ENCODE measurements around the gene DPYSL3.

Gene DPYSL3

DNA sequence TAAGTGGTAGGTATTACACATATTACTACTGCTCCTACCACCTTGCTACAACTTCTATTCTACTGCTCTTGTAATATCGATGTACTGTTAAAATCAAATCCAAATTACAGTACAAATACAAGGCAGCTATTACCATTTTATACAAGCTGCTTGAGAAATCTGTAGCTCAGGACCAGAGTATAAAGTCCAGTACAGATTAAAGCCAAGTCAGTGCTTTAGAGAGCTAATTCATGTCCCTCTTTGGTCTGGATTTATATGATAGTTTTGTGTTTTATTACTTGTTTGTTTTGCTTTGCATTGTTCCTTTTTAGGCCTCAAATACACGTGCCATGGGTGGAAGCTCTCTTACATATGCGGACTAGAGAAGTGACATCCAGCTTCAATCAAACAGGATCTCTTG lies 75.8 kb downstream of the DPYSL3 start:
- no peak for ATAC-seq

DNA sequence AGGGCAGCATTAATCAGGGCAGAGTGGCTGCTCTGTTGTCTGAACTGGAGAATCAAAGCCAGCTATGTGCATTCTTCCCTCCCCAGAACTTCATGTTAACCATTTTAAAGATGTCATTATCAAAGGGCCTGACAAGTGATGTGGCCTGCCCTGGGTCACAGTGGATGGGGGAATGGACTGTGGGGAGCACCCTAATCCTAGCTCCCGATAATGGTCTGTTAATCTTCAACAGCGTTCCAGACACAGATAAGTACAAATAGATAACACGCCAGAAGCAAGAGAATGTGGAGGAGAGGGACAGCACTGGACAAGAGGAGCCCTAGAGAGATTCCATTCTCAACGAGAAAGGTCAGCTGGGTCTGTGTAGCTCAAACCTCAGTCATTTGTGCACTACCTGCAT lies 77.5 kb downstream of the DPYSL3 start:
- ATAC-seq: no peak

DNA sequence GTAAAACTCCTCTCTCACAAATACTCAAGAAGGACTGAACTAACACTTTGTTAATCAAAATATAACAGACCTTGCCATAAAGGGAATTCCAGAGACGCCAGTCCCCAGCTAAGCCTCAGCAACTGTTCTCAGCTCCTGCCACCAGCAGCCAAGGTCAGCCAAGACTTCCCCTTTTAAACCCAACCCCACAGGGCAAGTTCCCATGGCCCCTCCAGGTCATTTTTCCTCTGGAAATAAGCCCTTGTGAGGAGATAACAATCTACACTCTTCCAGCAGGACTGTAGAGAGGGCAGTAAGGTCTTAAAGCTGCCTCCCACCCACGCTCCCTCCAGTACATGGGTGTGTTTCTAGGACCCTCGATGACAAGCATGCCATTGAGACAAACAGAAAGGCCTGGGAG lies 78.3 kb downstream of the DPYSL3 start:
- no peak for ATAC-seq

DNA sequence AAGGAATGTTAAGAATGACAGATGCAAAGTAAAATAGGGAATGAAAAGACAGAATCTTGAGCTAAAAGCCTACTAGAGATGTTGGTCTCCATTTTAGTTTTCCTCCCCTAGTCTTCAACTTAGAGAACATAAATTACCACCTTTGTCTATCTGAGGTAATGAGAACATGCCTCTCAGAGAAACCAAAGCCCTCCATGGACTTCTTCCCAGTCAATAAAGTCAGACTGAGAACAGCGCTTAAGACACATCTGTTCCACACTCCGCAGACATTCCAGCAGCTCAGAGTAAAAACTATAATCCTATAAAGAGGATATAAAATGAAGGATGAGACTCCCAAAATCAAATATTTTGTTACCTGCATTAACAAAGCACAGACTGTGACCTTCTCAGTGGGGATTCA lies 79.2 kb downstream of the DPYSL3 start:
- no peak for ATAC-seq

DNA sequence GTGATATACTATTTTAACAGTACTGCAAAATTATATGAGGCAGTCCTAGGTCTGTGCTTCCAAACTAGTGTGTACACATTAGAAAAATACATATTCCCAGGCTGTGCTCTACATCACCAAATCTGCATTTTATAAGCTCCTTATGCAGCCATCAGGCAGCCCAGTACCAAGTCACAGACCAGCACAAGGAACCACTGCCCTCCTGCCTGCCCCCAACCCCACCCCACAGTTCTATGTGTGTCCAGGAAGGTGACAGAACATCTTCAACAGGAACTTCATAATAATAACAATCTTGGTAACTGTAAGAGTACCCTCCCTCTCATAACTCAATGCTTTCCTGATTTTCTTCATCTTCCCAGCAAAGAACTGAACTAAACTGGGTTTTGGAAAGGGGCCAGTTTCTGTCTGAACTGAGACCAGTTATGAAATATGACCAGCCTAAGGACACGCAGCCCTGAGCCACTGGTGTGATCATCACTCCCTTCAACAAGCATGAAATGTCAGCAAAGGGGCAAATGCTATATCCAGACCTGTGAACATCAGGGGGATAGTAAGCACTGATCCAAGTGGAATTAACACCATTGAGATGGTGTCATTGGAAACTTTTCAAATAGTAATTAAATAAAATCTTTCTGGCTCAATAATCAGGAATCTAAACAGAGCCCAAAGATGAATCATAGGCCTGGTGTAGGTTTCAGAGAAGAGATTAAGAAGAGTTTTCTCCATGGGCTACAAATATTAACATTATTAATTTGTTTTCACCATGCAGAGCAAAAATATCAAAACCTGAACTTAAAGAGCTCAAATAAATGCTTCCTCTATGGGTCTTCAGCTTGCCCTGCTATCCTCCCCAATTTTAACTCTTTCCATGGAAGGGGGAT lies 82.1 kb downstream of the DPYSL3 start:
- no peak for ATAC-seq

DNA sequence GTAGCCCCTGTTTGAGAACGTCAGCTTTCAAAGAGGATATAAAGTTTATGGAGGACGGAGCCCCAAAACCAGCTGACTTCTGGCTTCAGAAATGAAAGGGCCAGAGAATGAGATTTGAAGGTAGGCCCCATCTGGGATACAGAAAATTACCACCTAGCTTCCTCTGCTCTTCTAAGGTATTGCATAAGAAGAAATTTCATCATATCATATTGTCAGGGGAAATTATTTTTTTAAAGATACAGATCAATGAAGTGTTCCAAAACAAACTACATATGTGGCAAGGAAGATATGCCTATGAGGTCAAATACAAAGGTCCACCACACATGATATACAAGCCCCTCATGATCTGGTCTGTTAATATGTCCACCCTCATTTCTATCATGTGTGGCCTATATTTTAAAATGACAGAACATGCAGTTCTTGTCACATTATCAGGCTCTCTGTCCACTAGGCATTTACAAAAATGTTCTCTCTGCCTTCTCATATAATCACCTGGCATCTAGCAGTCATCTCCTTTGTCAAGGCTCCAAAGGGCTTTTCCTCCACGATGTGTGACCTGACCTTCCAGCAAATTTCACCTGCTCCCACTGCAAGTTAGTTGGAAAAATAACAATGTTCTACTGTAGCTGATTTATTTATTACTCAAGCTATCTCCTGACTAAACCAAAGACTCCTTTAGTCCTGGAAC lies 83.1 kb downstream of the DPYSL3 start:
- ATAC-seq: no peak

DNA sequence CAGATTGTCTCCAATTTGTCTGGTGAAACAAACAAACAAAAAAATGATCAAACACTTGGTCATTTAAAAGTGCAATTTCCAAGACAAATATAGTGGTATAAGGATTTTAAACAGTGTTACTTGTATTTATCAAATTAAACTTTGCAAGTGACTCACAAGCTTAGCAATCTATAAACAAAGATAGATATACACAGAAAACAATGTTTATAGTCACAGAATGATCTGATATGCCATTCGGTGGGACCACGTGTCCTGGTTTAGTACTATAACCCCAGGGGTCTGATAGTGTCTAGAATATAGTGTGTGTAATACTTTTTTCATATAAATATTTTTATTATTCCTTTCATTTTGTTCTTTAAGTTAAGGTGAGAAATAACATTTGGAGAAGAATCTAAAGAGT lies 91.3 kb downstream of the DPYSL3 start:
- no peak for ATAC-seq

DNA sequence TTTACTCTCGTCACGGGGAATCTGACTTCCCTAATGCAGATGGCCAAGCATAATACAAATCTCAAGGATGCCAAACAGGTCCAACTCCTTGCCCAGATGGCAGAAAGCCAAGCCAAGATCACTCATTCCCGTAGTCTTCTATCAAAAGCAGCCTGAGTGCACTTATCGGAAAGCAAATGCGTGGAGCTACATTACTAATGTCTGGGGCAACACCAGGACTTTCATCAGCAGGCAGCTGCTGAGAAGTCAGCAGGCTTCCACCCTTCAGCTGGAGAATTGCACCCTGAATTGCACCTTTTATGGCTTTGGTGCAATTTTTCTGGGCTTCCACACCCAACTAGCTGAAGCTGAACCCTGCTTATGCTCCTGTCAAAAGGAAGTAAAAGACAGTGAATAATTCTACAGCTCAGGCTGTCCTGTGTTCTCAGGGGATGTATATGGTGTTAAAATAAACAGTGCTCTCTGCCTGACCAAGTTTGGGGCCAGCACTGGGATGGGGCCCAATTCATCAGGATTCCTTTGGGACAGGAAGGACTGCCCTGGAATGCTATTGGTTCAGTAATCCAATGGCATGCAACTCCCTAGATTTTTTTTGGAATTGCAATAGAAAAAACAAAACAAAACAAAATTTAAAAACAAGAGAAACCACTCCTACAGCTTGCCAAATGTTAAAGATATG lies 92.6 kb downstream of the DPYSL3 start:
- no peak for ATAC-seq

DNA sequence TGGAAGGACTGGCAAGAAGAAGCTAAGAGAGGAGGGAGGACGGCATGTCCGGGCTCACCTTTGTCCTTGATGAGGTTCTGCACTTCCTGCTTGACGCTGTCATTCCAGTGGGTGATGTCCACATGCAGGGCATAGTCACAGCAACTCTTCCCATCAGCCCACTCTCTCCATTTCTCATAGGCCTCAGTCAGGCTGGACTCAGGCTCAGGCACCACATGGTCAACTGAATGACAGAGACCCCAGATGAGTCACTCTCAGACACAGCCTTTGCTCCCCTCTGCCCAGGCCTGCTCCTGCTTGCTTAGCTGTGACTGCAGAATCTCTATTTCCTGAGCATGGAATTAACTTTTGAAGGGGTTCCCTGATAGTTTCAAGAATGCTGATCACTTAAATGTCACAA lies 94.2 kb downstream of the DPYSL3 start:
- ATAC-seq: no peak

DNA sequence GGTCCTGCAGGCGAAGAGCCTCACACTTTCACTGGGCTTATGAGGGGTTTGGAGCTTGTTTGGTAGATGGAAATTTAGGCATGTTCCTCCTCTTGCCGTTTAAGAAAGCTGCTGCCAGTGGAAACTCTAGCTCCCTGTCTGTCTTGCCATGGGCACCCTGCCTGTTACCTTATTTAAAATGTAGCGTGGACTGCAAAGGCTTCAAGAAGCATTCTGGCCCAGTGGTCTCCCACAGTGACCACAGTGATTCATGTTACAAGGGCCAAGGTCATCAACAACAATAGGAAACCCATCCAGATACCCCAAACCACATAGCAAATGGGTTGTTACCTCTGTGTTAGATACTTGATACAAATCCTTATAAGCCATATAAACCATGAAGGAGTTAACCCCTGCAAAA lies 96.6 kb downstream of the DPYSL3 start:
- no peak for ATAC-seq

DNA sequence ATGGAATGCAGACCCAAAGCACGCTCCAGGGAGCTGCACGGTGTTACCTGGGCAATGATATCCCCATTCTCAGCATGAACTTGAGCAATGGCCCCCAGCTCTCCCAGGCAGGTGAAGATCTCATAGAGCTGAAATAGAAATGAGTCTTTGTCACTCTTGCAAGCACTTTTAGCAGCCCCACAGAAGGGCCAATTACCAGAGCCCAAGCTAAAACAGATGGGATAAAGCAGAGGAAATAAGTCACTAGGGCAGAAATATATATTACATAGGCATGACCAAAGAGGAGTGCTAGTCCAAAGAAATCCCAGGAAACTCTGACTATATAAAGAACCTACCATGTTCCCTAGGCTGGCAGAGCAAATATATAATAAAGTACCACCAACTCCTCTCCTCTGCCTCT lies 97.3 kb downstream of the DPYSL3 start:
- ATAC-seq: no peak

DNA sequence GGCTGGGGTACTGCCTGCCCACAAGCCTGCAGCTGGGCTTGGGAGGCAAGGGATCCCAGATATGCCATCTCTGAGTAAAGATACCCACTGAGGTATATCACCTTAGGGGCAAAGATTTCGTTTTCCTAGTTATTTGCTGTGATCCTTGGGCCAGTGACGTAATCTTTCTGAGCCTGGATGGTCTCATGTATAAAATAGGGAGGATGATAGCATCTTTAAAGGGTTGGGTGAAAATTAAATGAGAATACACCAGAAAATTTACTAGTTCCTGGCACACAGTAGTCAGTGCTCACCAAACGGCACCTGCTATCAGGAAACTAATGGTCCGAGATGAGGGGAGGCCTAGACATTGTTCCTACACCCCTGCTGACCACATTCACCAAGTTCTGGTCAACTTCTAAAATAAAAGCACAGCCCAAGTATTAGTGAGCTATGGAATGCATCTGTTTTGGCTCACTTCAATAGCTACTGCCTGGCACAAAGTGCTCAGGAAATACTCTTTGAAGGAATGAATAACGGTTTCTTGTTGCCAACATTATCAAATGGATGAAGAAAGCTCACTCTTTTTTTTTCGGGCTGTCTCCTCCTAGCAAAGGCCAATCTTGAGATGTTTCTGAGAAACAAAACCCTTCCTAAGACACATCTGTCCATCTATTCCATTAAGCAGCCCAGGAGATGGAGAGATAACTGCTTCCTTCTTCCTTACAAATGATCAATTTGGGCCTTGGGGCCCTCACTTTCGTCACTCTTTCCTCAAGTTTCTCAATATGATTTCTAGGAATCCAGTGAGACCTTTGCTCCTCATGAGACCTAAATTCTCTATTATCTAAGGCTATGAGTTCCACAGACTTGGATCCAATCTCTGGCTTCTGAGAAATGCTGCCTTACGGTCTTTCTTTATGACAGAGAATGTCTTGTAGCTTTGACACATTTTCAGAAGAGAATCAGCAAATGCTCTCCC lies 98.2 kb downstream of the DPYSL3 start:
- ATAC-seq: no peak

DNA sequence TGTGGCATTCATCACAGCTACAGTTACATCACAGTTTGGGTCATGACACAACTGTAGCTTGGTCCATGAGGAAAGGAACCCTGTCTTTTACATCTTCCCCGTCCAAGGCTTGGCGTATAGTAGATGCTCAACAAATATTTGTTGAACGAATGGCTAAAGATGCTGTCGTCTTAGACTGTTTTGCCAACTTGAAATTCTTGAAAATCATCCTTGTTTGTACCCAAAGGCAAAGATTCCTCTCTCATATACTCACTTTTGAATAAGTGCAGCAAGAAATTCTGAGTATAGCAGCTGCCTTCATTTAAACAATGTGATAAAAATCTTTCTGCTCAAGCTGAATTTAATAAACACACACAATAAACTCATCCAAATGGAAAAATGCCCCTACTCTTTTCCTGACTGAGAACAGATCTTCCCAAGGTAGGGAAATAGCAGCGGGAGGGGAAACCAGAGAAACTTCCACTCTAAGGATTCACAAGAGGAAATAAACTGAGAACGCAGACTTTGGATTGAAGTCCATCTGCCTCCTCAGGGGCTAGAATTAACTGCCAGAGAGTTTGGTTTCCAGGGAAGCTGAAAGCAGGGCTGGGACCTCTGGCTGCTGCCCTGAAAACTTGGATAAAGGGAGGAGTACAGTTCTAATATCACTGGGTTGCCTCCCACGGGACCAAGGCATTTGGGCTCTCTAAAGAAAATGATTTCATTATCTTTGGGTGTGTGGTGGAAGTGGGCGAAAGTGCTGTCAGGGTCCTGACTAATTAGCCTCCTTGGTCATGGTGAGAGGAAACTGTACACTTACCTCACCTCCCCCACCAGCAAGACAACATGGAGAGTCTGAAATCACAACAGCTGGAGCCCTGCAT lies 99.1 kb downstream of the DPYSL3 start:
- ATAC-seq: no peak

DNA sequence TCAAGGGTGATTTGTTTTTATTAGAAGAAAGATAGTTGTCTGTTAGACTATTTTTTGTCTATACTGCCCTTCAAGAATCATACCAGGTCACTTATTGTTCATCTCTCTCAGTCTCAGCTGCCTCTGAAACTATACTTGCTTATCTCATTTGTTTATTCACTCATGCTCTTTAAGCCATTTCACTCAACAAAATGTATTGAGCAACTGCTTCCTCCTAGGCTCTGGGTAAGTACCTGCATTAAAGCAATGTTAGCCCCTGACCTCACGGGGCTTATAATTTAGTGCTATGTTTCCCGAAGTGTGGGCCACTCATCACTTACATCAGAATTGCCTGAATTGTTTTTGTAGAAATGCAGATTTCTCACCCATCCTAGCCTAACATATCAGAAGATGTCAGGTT lies 100.9 kb downstream of the DPYSL3 start:
- no peak for ATAC-seq

DNA sequence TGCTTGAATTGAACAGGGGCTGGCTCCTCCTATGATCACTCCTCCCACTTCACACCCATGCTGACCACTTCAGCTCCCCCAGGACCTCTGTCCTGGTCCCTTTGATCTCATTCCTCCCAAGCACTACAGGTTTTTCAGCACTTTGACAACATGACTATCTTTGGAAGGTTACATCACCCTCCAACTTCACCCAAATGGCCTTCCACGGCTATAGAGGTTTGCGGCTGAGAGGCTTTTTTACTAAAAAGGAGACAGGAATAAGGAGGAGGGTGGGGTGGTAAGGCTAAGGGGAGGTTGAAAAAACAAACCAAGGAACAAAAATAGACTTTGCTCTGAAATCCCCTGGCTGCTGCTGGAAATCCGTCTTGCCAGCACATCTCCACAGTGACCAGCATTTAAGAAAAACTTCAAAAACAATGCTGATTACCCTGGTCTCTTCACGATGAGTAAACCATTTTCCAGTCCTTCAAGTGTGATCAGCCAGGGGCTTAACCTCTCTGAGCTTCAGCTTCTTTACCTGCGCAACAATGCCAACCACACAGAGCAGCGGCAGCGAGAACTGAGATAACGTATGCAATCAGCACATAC lies 102.7 kb downstream of the DPYSL3 start:
- ATAC-seq: no peak

DNA sequence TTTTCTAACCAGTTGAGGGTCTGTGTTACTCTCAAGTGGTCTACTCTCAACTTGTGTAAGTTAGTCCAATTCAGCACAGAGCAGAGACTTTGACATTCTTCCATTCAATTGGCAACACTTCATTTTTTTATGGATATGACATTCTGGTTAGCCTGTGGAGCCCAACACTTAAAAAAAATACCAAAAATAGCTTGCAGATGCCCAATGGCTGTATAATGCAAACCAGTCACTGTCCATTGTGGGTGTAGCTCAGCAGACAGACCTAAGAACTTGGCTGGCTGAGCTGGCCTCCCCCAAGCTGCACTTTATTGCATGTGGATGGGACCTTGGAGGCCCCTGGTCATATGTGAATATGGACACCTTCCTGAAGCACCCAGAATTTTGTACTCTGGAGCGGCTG lies 103.2 kb downstream of the DPYSL3 start:
- no peak for ATAC-seq

DNA sequence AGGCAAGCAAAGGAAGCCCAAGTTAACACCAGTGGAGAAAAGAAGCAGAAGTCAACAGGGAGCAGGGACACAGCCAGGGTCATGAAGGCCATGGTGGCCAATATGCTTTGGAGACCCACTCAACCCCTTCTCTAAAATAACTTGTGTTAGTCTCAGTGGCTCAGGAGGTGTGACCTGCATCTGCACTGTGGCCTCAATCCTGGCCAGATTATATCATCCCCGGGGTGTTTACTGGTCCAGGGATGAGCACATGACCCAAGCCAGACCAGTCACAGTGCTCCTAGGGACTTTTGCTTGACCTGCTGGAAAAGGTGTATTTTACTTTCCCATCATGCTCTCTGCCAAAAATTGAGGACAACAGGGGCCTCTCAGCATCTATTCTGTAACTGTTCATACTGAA lies 105.2 kb downstream of the DPYSL3 start:
- ATAC-seq: no peak

DNA sequence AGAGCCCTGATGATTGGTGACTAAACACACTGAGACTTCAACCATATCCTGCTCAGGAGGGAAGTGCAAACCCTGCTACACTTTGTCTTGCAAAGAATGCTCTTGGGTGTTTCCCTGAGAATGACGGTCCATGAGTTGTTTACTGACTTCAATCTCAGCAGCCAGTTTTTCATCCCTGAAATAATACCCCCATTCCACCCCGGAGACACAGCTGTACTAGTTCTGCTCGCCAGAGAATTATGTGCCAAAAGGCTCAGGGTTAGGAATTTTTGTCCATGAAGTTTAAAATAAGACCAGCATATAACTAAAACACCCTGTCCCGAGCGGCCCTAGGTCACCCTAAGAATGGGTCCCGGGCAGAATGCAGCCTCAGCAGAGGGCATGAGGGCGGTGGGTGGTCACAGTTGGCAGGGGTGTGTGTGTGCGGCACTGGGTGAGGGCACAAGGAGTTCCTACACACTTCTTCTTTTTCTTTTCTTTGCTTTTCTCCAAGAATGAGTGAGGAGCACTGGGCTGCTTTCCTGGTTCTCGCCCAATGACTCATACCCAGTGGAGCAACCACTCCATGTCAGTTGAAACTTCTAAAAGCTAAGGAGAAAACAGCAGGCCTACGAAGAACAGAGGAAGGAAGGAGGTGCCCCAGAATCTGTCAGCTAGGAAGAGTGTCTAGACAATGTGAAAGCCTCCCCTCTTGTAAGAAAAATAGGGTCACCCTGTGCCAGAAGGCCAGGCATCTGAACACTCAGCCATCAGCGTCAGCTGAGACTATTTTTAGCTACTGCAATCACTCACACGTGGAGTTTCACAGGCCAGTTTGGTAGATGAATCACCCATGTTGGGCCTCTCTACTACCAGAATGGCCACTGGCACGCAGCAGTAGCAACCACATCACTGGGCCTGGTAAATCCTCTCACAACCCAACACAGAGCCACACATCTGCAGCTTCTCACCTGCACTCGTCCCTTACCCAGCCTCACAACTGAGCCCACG lies 105.9 kb downstream of the DPYSL3 start:
- ATAC-seq: no peak

DNA sequence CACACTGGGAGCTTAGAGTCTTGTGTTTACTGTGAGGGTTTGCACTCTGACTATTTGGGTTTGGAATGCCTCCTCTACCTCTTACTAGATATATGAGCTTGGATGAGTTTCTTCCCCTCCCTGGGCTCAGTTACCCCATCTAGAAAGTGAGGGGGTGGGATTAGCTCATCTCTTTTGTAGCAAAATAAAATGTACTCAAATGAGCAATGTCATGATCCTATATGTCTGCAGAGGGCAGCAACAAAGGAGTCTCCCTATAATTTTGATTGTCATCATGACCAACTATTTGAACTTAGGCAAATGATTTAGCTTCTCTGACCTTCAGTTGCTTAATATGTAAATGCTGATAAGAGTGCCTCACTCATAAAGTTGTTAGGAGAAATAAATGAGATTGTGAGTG lies 109.0 kb downstream of the DPYSL3 start:
- no peak for ATAC-seq

All from activated CD4-positive, CD25-positive, alpha-beta regulatory T cell treated with anti-CD3 and anti-CD28 coated beads, Interleukin-2, amount 50 U/mL, for 24 hours (primary cell).